Measurements from ENCODE around the gene ANKRD23. TPM values are rescaled to one million over a fixed set of nuclear protein-coding genes. Genes with fewer than 3 reads are reported as not detected.

Gene ANKRD23
- total RNA-seq, 1 donor from 2014 or later: 1.9 TPM

DNA sequence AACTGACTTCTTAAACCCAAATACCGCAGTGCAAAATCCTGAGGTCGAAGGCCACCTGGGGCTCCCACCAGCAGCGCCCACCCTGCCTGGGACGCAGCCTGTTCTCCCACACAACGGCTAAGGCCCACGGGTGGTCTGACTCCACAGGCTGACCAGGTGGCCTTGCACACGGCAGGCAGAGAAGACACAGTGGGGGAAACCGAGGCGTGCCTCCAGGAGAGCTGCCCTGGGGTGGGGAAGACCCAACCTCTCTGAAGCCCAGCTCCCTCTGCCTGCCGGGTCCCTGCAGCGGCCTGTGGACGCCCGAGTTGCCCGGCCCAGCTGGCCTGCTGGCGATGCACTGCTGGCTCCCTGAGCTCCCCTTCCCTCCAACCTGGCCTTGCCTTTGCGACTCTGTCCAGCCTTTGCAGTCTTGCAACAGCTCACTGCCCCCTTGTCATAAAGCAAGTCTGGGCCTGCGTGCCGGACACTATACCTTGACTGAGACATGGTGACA is 35.8 kb upstream of the ANKRD23 start:
- Mint-ChIP-seq H3K27me3 (ENCODE audit: low read depth) (no peaks in the 10 kb centered on the region), H3K4me1 (ENCODE audit: low read depth) (peaks cover 29% of the 10 kb centered on the region), H3K4me3 (ENCODE audit: unreplicated experiment) (no peak overlapping the region), H3K36me3 (ENCODE audit: low read depth) (no peaks in the 10 kb centered on the region), H3K9me3 (ENCODE audit: low read depth) (no peaks in the 10 kb centered on the region), H3K27ac (ENCODE audit: unreplicated experiment) (no peak overlapping the region)
- DNase-seq (ENCODE audit: low spot score): no peak
- TF ChIP-seq, protein P1, sequence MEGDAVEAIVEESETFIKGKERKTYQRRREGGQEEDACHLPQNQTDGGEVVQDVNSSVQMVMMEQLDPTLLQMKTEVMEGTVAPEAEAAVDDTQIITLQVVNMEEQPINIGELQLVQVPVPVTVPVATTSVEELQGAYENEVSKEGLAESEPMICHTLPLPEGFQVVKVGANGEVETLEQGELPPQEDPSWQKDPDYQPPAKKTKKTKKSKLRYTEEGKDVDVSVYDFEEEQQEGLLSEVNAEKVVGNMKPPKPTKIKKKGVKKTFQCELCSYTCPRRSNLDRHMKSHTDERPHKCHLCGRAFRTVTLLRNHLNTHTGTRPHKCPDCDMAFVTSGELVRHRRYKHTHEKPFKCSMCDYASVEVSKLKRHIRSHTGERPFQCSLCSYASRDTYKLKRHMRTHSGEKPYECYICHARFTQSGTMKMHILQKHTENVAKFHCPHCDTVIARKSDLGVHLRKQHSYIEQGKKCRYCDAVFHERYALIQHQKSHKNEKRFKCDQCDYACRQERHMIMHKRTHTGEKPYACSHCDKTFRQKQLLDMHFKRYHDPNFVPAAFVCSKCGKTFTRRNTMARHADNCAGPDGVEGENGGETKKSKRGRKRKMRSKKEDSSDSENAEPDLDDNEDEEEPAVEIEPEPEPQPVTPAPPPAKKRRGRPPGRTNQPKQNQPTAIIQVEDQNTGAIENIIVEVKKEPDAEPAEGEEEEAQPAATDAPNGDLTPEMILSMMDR (IDR thresholded peaks at IDR 0.05): no peak

DNA sequence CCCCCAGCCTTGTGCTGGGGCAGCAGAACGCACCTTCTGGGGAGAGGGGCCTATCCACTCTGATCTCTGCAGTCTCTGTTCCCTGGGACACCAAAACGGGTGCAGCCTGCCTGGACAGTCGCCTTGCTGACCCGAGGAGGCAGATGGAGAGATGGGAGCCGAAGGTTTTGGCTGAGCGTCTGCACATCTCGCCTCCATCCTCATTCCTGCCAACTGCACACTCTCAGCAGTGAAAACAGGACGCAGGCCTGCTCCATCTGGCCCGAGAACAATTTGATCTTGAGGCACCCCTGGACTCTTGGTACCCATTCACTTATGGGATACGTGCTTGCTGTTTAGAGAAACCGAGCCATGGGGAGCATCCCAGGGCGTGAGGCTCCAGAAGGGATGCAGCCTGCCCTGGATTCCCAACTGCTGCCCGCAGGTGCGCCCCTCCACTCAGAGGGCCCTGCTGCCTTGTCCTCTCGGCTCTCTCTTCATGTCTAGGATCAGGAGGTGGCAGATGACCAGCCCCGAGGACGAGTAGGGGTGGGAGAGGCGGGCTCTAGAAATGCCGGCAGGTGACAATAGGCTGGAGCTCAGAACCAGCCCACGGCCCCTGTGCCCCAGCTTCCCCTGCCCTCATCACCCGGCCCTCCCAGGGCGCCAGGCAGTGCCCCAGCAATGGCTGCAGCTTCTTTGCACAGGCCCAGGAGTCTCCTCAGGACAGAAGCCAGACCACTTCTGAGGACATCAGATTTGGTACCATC is 35.1 kb upstream of the ANKRD23 start:
- Mint-ChIP-seq H3K27me3 (ENCODE audit: low read depth) (no peaks in the 10 kb centered on the region), H3K9me3 (ENCODE audit: low read depth) (no peaks in the 10 kb centered on the region), H3K4me1 (ENCODE audit: low read depth) (peaks cover 29% of the 10 kb centered on the region), H3K36me3 (ENCODE audit: low read depth) (no peaks in the 10 kb centered on the region), H3K27ac (ENCODE audit: unreplicated experiment) (no peak overlapping the region), H3K4me3 (ENCODE audit: unreplicated experiment) (no peak overlapping the region)
- DNase-seq (ENCODE audit: low spot score): no peak
- TF ChIP-seq, protein P1 (IDR thresholded peaks at IDR 0.05): no peak

DNA sequence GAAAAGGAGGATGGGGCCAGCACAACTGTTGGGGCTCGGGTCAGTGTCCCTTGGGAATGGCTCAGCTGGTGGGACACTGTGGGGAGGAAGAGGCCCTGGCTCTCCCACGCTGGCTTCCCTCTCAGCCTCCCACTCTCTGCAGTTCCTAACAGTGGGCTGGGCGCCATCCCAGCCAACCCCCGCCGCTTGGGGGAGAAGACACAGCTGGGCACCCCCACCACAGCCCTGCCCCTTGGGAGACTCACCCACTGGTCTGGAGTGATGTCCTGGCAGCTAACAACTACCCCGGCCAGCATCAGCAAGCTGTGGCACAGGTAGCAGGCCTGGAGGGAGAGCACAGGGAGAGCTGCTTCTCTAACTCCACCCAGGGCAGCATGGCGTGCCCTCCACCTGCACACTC is 34.4 kb upstream of the ANKRD23 start:
- no peaks in the 10 kb centered on the region for H3K27me3 Mint-ChIP-seq (ENCODE audit: low read depth)
- peaks cover 29% of the 10 kb centered on the region for H3K4me1 Mint-ChIP-seq (ENCODE audit: low read depth)
- no peak overlapping the region for H3K27ac Mint-ChIP-seq (ENCODE audit: unreplicated experiment)
- TF ChIP-seq, protein P1 (IDR thresholded peaks at IDR 0.05): no peak
- H3K4me3 Mint-ChIP-seq (ENCODE audit: unreplicated experiment): no peak overlapping the region
- no peaks in the 10 kb centered on the region for H3K9me3 Mint-ChIP-seq (ENCODE audit: low read depth)
- no peak for DNase-seq (ENCODE audit: low spot score)
- no peaks in the 10 kb centered on the region for H3K36me3 Mint-ChIP-seq (ENCODE audit: low read depth)

DNA sequence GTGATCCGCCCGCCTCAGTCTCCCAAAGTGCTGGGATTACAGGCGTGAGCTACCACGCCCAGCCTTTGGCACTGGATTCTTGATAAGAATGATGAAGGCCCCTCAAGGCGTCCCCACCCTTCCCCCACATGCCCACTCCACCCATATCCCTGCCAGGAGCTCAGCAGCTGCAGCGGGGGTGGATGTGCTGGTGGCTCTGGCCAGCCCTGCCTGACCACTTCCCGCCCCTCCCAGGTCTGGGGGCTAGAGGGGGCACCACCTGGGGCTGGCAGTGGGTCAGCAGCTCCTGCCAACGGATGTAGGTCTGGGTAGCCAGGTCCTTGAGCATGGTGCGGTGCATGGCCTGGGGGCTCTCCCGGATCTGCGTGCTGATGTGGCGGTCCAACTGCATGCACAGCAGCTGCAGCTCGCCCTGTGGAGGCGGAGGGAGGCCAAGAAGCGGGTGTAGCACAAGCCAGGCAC is 33.8 kb upstream of the ANKRD23 start:
- Mint-ChIP-seq H3K27me3 (ENCODE audit: low read depth) (no peaks in the 10 kb centered on the region), H3K36me3 (ENCODE audit: low read depth) (no peaks in the 10 kb centered on the region), H3K9me3 (ENCODE audit: low read depth) (no peaks in the 10 kb centered on the region), H3K4me3 (ENCODE audit: unreplicated experiment) (no peak overlapping the region), H3K27ac (ENCODE audit: unreplicated experiment) (no peak overlapping the region), H3K4me1 (ENCODE audit: low read depth) (peaks cover 34% of the 10 kb centered on the region)
- TF ChIP-seq, protein P1 (IDR thresholded peaks at IDR 0.05): no peak
- no peak for DNase-seq (ENCODE audit: low spot score)

DNA sequence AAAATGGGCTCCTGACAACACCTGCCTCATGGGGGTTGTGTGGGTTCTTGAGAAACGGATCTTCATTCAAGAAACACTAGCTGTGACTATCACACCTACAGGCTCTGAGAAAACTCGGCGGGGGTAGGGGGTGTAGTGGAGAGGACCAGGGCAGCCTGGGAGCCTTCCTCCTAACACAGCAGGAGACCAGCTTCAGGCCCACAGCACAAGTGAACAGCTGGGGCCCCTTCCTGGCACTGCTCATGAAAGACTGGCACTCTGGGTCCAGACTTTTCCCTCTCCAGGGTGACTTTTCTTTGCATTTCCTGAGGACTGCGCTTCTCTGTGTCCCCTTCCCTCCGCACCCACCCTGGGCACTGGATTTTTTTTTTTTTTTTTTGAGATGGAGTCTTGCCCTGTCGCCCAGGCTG is 33.2 kb upstream of the ANKRD23 start:
- DNase-seq (ENCODE audit: low spot score): no peak
- H3K4me3 Mint-ChIP-seq (ENCODE audit: unreplicated experiment): no peak overlapping the region
- no peaks in the 10 kb centered on the region for H3K27me3 Mint-ChIP-seq (ENCODE audit: low read depth)
- H3K27ac Mint-ChIP-seq (ENCODE audit: unreplicated experiment): no peak overlapping the region
- H3K9me3 Mint-ChIP-seq (ENCODE audit: low read depth): no peaks in the 10 kb centered on the region
- H3K4me1 Mint-ChIP-seq (ENCODE audit: low read depth): peaks cover 36% of the 10 kb centered on the region
- TF ChIP-seq, protein P1 (IDR thresholded peaks at IDR 0.05): no peak
- H3K36me3 Mint-ChIP-seq (ENCODE audit: low read depth): no peaks in the 10 kb centered on the region

Data from chondrocyte (in vitro differentiated cells).